HEK293 (cell line): Measurements from ENCODE around the gene BCAT1.

Source experiments
- ATF2 ChIP-seq: fragments of 450-650 bp; formaldehyde crosslinking; IDR thresholded peaks from 2 replicates; pipeline ENCODE4 v1.5.1; 2016; ENCODE audit warnings: missing biosample characterization, missing genetic modification characterization, low read depth
- HOXD13 ChIP-seq: sonication (generic); formaldehyde crosslinking; IDR thresholded peaks from 2 replicates; pipeline ENCODE4 v1.8.0; 2022; ENCODE audit warnings: missing genetic modification reagents, borderline replicate concordance
- KLF8 ChIP-seq: fragments of 450-650 bp; formaldehyde crosslinking; IDR thresholded peaks from 2 replicates; pipeline ENCODE4 v1.5.1; 2016; ENCODE audit warnings: missing biosample characterization, missing genetic modification characterization
- ZEB2 ChIP-seq: fragments of 450-650 bp; formaldehyde crosslinking; IDR thresholded peaks from 2 replicates; pipeline ENCODE4 v1.5.1; 2016; ENCODE audit warnings: missing biosample characterization, missing genetic modification characterization
- ZFHX2 ChIP-seq: fragments of 450-650 bp; formaldehyde crosslinking; conservative IDR thresholded peaks from 2 replicates; pipeline ENCODE4 v1.5.1; 2016; ENCODE audit warnings: missing biosample characterization, missing genetic modification characterization
- ZNF175 ChIP-seq: fragments of 450-650 bp; formaldehyde crosslinking; IDR thresholded peaks from 2 replicates; pipeline ENCODE4 v1.5.1; 2016; ENCODE audit warnings: missing biosample characterization, missing genetic modification characterization
- ZNF24 ChIP-seq: fragments of 450-650 bp; formaldehyde crosslinking; IDR thresholded peaks from 2 replicates; pipeline ENCODE4 v1.5.1; 2016; ENCODE audit warnings: missing biosample characterization, missing genetic modification characterization
- ZNF518A ChIP-seq: fragments of 450-650 bp; formaldehyde crosslinking; conservative IDR thresholded peaks from 2 replicates; pipeline ENCODE4 v1.5.1; 2016; ENCODE audit warnings: low read depth, missing biosample characterization, missing genetic modification characterization
- ZNF785 ChIP-seq: fragments of 450-650 bp; formaldehyde crosslinking; IDR thresholded peaks from 2 replicates; pipeline ENCODE4 v1.5.1; 2016; ENCODE audit warnings: missing biosample characterization, missing genetic modification characterization
- TF ChIP-seq, protein P1 (sequence below): fragments of 450-650 bp; formaldehyde crosslinking; IDR thresholded peaks from 2 replicates; pipeline ENCODE4 v1.5.1; 2016; ENCODE audit warnings: missing biosample characterization, missing genetic modification characterization
- TF ChIP-seq, protein P2 (sequence below): fragments of 450-650 bp; formaldehyde crosslinking; IDR thresholded peaks from 2 replicates; pipeline ENCODE4 v1.5.1; 2016; ENCODE audit warnings: missing biosample characterization, missing genetic modification characterization

- TF ChIP-seq, protein P1, sequence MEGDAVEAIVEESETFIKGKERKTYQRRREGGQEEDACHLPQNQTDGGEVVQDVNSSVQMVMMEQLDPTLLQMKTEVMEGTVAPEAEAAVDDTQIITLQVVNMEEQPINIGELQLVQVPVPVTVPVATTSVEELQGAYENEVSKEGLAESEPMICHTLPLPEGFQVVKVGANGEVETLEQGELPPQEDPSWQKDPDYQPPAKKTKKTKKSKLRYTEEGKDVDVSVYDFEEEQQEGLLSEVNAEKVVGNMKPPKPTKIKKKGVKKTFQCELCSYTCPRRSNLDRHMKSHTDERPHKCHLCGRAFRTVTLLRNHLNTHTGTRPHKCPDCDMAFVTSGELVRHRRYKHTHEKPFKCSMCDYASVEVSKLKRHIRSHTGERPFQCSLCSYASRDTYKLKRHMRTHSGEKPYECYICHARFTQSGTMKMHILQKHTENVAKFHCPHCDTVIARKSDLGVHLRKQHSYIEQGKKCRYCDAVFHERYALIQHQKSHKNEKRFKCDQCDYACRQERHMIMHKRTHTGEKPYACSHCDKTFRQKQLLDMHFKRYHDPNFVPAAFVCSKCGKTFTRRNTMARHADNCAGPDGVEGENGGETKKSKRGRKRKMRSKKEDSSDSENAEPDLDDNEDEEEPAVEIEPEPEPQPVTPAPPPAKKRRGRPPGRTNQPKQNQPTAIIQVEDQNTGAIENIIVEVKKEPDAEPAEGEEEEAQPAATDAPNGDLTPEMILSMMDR (tag by site-specific recombination): no peak
- TF ChIP-seq ATF2 (tag by site-specific recombination) (no peak), ZEB2 (no peak), HOXD13 (no peak), ZNF518A (tag by site-specific recombination) (no peak), ZNF24 (tag by site-specific recombination) (no peak), ZFHX2 (tag by site-specific recombination) (no peak), KLF8 (no peak), ZNF785 (tag by site-specific recombination) (no peak), ZNF175 (tag by site-specific recombination) (no peak)
- TF ChIP-seq, protein P2, sequence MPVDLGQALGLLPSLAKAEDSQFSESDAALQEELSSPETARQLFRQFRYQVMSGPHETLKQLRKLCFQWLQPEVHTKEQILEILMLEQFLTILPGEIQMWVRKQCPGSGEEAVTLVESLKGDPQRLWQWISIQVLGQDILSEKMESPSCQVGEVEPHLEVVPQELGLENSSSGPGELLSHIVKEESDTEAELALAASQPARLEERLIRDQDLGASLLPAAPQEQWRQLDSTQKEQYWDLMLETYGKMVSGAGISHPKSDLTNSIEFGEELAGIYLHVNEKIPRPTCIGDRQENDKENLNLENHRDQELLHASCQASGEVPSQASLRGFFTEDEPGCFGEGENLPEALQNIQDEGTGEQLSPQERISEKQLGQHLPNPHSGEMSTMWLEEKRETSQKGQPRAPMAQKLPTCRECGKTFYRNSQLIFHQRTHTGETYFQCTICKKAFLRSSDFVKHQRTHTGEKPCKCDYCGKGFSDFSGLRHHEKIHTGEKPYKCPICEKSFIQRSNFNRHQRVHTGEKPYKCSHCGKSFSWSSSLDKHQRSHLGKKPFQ: no peak
Measured at GRCh38 chr12:24764712-24765111, 184.2 kb downstream of the BCAT1 start.
